ENCODE data around the gene KRT82. TPM values are rescaled to one million over a fixed set of nuclear protein-coding genes. Genes with fewer than 3 reads are reported as not detected.

Gene KRT82
- total RNA-seq, 6 experiments from 2014 or later: not detected

GRCh38 chr12:52407918-52408317 lies 1.8 kb upstream of the KRT82 start:
- intact Hi-C loops (cut with DNase I): no loop called here
- 100% methylated on average over 1 of the region's 5 CpGs for WGBS (ENCODE audit: insufficient coverage, low coverage, low lambda C conversion rate, missing lambda C conversion rate)
- Histone ChIP-seq H3K4me1 (no peaks in the 10 kb centered on the region), H3K9me3 (no peaks in the 10 kb centered on the region), H3K27me3 (no peaks in the 10 kb centered on the region), H3K27ac (no peak overlapping the region), H3K36me3 (no peaks in the 10 kb centered on the region), H3K4me3 (no peak overlapping the region)
- no peak for ATAC-seq
- DNase-seq: no peak
- no peak for TF ChIP-seq POLR2A (IDR thresholded peaks at IDR 0.05)
- TF ChIP-seq CTCF (IDR thresholded peaks at IDR 0.05): no peak

- H3K27ac ChIP-seq: no peak overlapping the region
- TF ChIP-seq POLR2A (IDR thresholded peaks at IDR 0.05) (no peak), CTCF (IDR thresholded peaks at IDR 0.05) (no peak)
- H3K36me3 ChIP-seq: no peaks in the 10 kb centered on the region
- H3K4me1 ChIP-seq: no peaks in the 10 kb centered on the region
- no CpG with 5 or more reads among the region's 3 CpGs for WGBS (ENCODE audit: insufficient coverage, low coverage, low lambda C conversion rate, missing lambda C conversion rate)
- no peaks in the 10 kb centered on the region for H3K27me3 ChIP-seq
- no peaks in the 10 kb centered on the region for H3K9me3 ChIP-seq
- H3K4me3 ChIP-seq: no peak overlapping the region
- intact Hi-C loops (cut with DNase I): no loop called here
- DNase-seq (no peak), ATAC-seq (no peak)
Measured at GRCh38 chr12:52404951-52405350, 1.2 kb downstream of the KRT82 start.

- ATAC-seq: no peak
- TF ChIP-seq POLR2A (IDR thresholded peaks at IDR 0.05) (no peak), CTCF (IDR thresholded peaks at IDR 0.05) (no peak)
Measured at GRCh38 chr12:52403561-52403960, 2.6 kb downstream of the KRT82 start.

GRCh38 chr12:52402873-52403540 lies 3.1 kb downstream of the KRT82 start:
- H3K27me3 ChIP-seq: no peaks in the 10 kb centered on the region
- H3K36me3 ChIP-seq: no peaks in the 10 kb centered on the region
- whole genome bisulfite sequencing (ENCODE audit: insufficient coverage, low coverage, low lambda C conversion rate, missing lambda C conversion rate): 80% methylated on average over 1 of the region's 3 CpGs
- TF ChIP-seq POLR2A (IDR thresholded peaks at IDR 0.05) (no peak), CTCF (IDR thresholded peaks at IDR 0.05) (no peak)
- H3K4me1 ChIP-seq: no peaks in the 10 kb centered on the region
- DNase-seq (no peak), ATAC-seq (no peak)
- H3K27ac ChIP-seq: no peak overlapping the region
- intact Hi-C loops (cut with DNase I): no loop called here
- H3K4me3 ChIP-seq: no peak overlapping the region
- no peaks in the 10 kb centered on the region for H3K9me3 ChIP-seq

More at GRCh38 chr12:52403561-52403960, 2.6 kb downstream of the KRT82 start:
- Histone ChIP-seq H3K36me3 (no peaks in the 10 kb centered on the region), H3K9me3 (no peaks in the 10 kb centered on the region), H3K4me1 (no peaks in the 10 kb centered on the region), H3K27me3 (no peaks in the 10 kb centered on the region), H3K4me3 (no peak overlapping the region), H3K27ac (no peak overlapping the region)
- intact Hi-C loops (cut with DNase I): no loop called here
- DNase-seq: no peak
- no CpG with 5 or more reads among the region's 9 CpGs for WGBS (ENCODE audit: insufficient coverage, low coverage, low lambda C conversion rate, missing lambda C conversion rate)

All from right lobe of liver (tissue), 6 donors.